Thyroid gland (tissue), 4 donors: ENCODE data around the gene ADAM33. TPM values are rescaled to one million over a fixed set of nuclear protein-coding genes. Genes with fewer than 3 reads are reported as not detected.

Source experiments
- DNase-seq, 2 donors: peaks; one replicate each; pipeline ENCODE4 v3.0.0-alpha.2; 2019
- H3K27ac ChIP-seq, 3 donors: fragments of 200-600 bp; sonication (generic); 1 replicate in 2 of 3; 2 replicates in 1 of 3; pipeline ENCODE4 v1.5.1; 2016 to 2019; ENCODE audit warnings: mild to moderate bottlenecking in 1 of 3, moderate library complexity in 1 of 3
- H3K27me3 ChIP-seq: fragments of 200-600 bp; sonication (generic); one replicate; pipeline ENCODE4 v1.5.1; 2019
- H3K36me3 ChIP-seq, 2 donors: fragments of 200-600 bp; sonication (generic); one replicate each; pipeline ENCODE4 v1.5.1; 2016 to 2019
- H3K4me1 ChIP-seq, 2 donors: fragments of 200-600 bp; sonication (generic); one replicate each; pipeline ENCODE4 v1.5.1; 2017 to 2019
- H3K4me3 ChIP-seq, 3 donors: fragments of 200-600 bp; sonication (generic); replicated peaks in 1 of 3; 1 replicate in 2 of 3; 2 replicates in 1 of 3; pipeline ENCODE4 v1.5.1; 2016; ENCODE audit warnings: mild to moderate bottlenecking in 1 of 3
- H3K9me3 ChIP-seq: fragments of 200-600 bp; sonication (generic); one replicate; pipeline ENCODE4 v1.5.1; 2017
- CTCF ChIP-seq, 6 experiments: fragments of 200-600 bp in 3 of 6; fragments of 450-650 bp in 3 of 6; sonication (generic) in 3 of 6; IDR thresholded peaks; one replicate each; pipeline ENCODE4 v1.5.1; 2016 to 2019; ENCODE audit warnings: antibody characterized with exemption in 6 of 6, mild to moderate bottlenecking in 2 of 6, inconsistent platforms in 1 of 6, moderate library complexity in 1 of 6
- POLR2A ChIP-seq, 2 donors: fragments of 450-650 bp; IDR thresholded peaks; one replicate each; pipeline ENCODE4 v1.6.1; 2017; ENCODE audit warnings: antibody characterized with exemption in 2 of 2, mild to moderate bottlenecking in 2 of 2, moderate library complexity in 1 of 2
- WGBS, 2 donors: methylation state at CpG; one replicate each; pipeline ENCODE4 v1.1.5; 2017; 5-methylcytosine and 5-hydroxymethylcytosine counted together
- intact Hi-C: fragments of 100-400 bp; cut with DNase I; formaldehyde crosslinking; loops from one replicate; pipeline ENCODE4 v1.15.1; 2023
- total RNA-seq, 4 donors: library from RNA; depleted of rRNA; stranded (reverse); fragments of >200 nt; gene quantifications; one replicate each; pipeline ENCODE4 v1.2.3, GENCODE V29; 2016

Gene ADAM33
- total RNA-seq, 4 donors from 2014 or later = 9.1 to 24.5 (median 12.6) TPM

GRCh38 chr20:3646651-3647050 lies 35.2 kb downstream of the ADAM33 start:
- Histone ChIP-seq H3K9me3 (no peaks in the 10 kb centered on the region), H3K4me3 (no peak overlapping the region), H3K36me3 (peaks cover 0 to 2% of the 10 kb centered on the region in 2 donors), H3K27me3 (no peaks in the 10 kb centered on the region), H3K27ac (no peak overlapping the region), H3K4me1 (peaks cover 6 to 7% of the 10 kb centered on the region in 2 donors)
- 90 to 94% methylated on average over 13 of the region's 13 CpGs for WGBS, 2 donors
- DNase-seq = no peak
- TF ChIP-seq POLR2A (IDR thresholded peaks at IDR 0.05) = no peak
- TF ChIP-seq CTCF (IDR thresholded peaks at IDR 0.05) = no peak
- intact Hi-C loops = no loop called here

GRCh38 chr20:3646067-3646440 lies 35.8 kb downstream of the ADAM33 start:
- peaks cover 0 to 2% of the 10 kb centered on the region in 2 donors for H3K36me3 ChIP-seq
- peaks cover 1 to 7% of the 10 kb centered on the region in 2 donors for H3K4me1 ChIP-seq
- no peaks in the 10 kb centered on the region for H3K27me3 ChIP-seq
- intact Hi-C loops = no loop called here
- WGBS, 2 donors = 86 to 95% methylated on average over 5 of the region's 5 CpGs
- H3K9me3 ChIP-seq = no peaks in the 10 kb centered on the region
- DNase-seq = no peak
- TF ChIP-seq CTCF (IDR thresholded peaks at IDR 0.05) (no peak), POLR2A (IDR thresholded peaks at IDR 0.05) (no peak)
- H3K4me3 ChIP-seq = no peak overlapping the region
- no peak overlapping the region for H3K27ac ChIP-seq

- Histone ChIP-seq H3K27me3 (no peaks in the 10 kb centered on the region), H3K4me3 (no peak overlapping the region), H3K9me3 (no peaks in the 10 kb centered on the region), H3K4me1 (peaks cover 0 to 7% of the 10 kb centered on the region in 2 donors), H3K27ac (no peak overlapping the region), H3K36me3 (peaks cover 0 to 2% of the 10 kb centered on the region in 2 donors)
- intact Hi-C loops = no loop called here
- TF ChIP-seq POLR2A (IDR thresholded peaks at IDR 0.05) = no peak
- TF ChIP-seq CTCF (IDR thresholded peaks at IDR 0.05) = no peak
- no peak for DNase-seq
- 92 to 95% methylated on average over 18 to 20 of the region's 20 CpGs for WGBS, 2 donors
These were observed 36.3 kb downstream of the ADAM33 start for GRCh38 chr20:3645309-3646066.

GRCh38 chr20:3640259-3640658 lies 41.6 kb downstream of the ADAM33 start:
- Histone ChIP-seq H3K9me3 (no peaks in the 10 kb centered on the region), H3K27ac (no peak overlapping the region), H3K4me3 (no peak overlapping the region), H3K36me3 (no peaks in the 10 kb centered on the region), H3K27me3 (no peaks in the 10 kb centered on the region), H3K4me1 (no peaks in the 10 kb centered on the region)
- TF ChIP-seq CTCF (IDR thresholded peaks at IDR 0.05) (no peak), POLR2A (IDR thresholded peaks at IDR 0.05) (no peak)
- DNase-seq = no peak
- intact Hi-C loops = no loop called here
- 83 to 95% methylated on average over 3 of the region's 3 CpGs for WGBS, 2 donors

GRCh38 chr20:3635346-3635745 lies 46.5 kb downstream of the ADAM33 start:
- Histone ChIP-seq H3K36me3 (no peaks in the 10 kb centered on the region), H3K9me3 (no peaks in the 10 kb centered on the region), H3K4me3 (no peak overlapping the region), H3K27ac (no peak overlapping the region), H3K27me3 (no peaks in the 10 kb centered on the region), H3K4me1 (peaks cover 0 to 7% of the 10 kb centered on the region in 2 donors)
- intact Hi-C loops = no loop called here
- no peak for DNase-seq
- TF ChIP-seq POLR2A (IDR thresholded peaks at IDR 0.05) (no peak), CTCF (IDR thresholded peaks at IDR 0.05) (no peak)
- WGBS, 2 donors = 95 to 97% methylated on average over 1 of the region's 1 CpG
